WI38 (cell line): ENCODE results near the gene TTYH3.

Experiments
- H3K4me3 ChIP-seq: 2 replicates; pipeline ENCODE4 v1.5.1; 2011; ENCODE audit warnings: low read depth, mild to moderate bottlenecking, control low read depth, low read length
- TF ChIP-seq, protein P1 (sequence below): IDR thresholded peaks from 2 replicates; pipeline ENCODE4 v1.5.1; 2012; ENCODE audit warnings: low read depth, mild to moderate bottlenecking, control low read depth, low read length

The TTYH3 gene

DNA sequence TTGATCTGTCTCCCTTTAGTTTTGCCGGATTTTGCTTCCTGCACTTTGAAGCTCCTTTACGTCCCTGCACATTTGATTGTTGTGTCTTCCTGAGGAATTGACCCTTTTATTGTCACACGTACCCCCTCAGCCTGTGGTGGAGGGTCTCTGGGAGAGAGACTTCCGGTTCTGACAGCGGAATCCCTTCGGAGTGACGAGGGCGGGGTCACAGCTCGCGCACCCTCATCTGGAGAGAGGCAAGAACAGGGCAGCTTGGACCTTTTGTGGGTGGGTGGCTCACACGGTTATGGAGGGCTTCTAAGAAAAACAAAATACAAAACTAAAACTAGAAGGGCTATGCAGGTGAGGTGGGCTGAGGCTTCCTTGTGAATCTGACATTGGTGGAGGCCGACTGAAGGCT lies 82.2 kb downstream of the TTYH3 start:
- TF ChIP-seq, protein P1, sequence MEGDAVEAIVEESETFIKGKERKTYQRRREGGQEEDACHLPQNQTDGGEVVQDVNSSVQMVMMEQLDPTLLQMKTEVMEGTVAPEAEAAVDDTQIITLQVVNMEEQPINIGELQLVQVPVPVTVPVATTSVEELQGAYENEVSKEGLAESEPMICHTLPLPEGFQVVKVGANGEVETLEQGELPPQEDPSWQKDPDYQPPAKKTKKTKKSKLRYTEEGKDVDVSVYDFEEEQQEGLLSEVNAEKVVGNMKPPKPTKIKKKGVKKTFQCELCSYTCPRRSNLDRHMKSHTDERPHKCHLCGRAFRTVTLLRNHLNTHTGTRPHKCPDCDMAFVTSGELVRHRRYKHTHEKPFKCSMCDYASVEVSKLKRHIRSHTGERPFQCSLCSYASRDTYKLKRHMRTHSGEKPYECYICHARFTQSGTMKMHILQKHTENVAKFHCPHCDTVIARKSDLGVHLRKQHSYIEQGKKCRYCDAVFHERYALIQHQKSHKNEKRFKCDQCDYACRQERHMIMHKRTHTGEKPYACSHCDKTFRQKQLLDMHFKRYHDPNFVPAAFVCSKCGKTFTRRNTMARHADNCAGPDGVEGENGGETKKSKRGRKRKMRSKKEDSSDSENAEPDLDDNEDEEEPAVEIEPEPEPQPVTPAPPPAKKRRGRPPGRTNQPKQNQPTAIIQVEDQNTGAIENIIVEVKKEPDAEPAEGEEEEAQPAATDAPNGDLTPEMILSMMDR, result no peak
- no peak overlapping the region for H3K4me3 ChIP-seq
